Lower leg skin (tissue), 4 donors: ENCODE results near the gene APC. TPM values are rescaled to one million over a fixed set of nuclear protein-coding genes. Genes with fewer than 3 reads are reported as not detected.

ENCODE experiments used
- DNase-seq, 2 donors: peaks; one replicate each; pipeline ENCODE4 v3.0.0-alpha.2; 2019; ENCODE audit warnings: low spot score in 2 of 2
- H3K4me3 ChIP-seq: fragments of 200-600 bp; sonication (generic); 2 replicates; pipeline ENCODE4 v1.5.1; 2017; ENCODE audit warnings: mild to moderate bottlenecking, low read depth; ENCODE audit not compliant: poor library complexity, severe bottlenecking
- POLR2A ChIP-seq, 2 donors: fragments of 450-650 bp; IDR thresholded peaks; one replicate each; pipeline ENCODE4 v1.6.1; 2016 to 2017; ENCODE audit warnings: antibody characterized with exemption in 2 of 2, mild to moderate bottlenecking in 1 of 2, moderate library complexity in 1 of 2
- WGBS, 2 donors: methylation state at CpG; one replicate each; pipeline ENCODE4 v1.1.5; 2018; 5-methylcytosine and 5-hydroxymethylcytosine counted together
- intact Hi-C: fragments of 100-400 bp; cut with DNase I; formaldehyde crosslinking; loops from one replicate; pipeline ENCODE4 v1.15.0; 2023; ENCODE audit warnings: low total_unique reads
- total RNA-seq, 4 donors: library from RNA; depleted of rRNA; stranded (reverse); fragments of >200 nt; gene quantifications; one replicate each; pipeline ENCODE4 v1.1.0, GENCODE V29; 2016
- TF ChIP-seq, protein P1 (sequence below), 3 donors: fragments of 450-650 bp; IDR thresholded peaks; one replicate each; pipeline ENCODE4 v1.5.1; 2016; ENCODE audit warnings: antibody characterized with exemption in 3 of 3, mild to moderate bottlenecking in 3 of 3, moderate library complexity in 2 of 3

Gene APC
- total RNA-seq, 4 donors from 2014 or later, result 52.6 to 82.8 (median 61.9) TPM

DNA sequence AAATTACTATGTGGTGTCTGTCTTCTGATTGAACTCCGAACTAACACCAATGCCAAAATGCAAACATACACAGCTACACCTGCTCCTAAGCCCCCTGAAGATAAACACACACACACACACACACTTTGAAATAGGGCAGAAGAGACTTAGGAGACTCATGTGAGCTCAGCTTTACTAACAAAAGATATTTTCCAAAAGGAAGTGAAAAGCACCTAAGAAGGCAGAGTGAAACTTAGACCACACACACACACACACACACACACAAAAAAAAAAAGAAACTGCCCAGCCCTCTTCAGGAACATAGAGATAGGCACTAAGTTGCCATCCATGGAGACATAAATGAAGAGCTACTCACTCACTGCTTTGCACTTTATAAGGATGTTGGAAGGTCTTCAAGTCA lies 45.2 kb upstream of the APC start:
- WGBS, 2 donors, result 89 to 96% methylated on average over 1 of the region's 1 CpG
- DNase-seq, result no peak
- no peak overlapping the region for H3K4me3 ChIP-seq
- TF ChIP-seq, protein P1, sequence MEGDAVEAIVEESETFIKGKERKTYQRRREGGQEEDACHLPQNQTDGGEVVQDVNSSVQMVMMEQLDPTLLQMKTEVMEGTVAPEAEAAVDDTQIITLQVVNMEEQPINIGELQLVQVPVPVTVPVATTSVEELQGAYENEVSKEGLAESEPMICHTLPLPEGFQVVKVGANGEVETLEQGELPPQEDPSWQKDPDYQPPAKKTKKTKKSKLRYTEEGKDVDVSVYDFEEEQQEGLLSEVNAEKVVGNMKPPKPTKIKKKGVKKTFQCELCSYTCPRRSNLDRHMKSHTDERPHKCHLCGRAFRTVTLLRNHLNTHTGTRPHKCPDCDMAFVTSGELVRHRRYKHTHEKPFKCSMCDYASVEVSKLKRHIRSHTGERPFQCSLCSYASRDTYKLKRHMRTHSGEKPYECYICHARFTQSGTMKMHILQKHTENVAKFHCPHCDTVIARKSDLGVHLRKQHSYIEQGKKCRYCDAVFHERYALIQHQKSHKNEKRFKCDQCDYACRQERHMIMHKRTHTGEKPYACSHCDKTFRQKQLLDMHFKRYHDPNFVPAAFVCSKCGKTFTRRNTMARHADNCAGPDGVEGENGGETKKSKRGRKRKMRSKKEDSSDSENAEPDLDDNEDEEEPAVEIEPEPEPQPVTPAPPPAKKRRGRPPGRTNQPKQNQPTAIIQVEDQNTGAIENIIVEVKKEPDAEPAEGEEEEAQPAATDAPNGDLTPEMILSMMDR (IDR thresholded peaks at IDR 0.05), result no peak
- no peak for TF ChIP-seq POLR2A (IDR thresholded peaks at IDR 0.05)
- intact Hi-C loops, result no loop called here

DNA sequence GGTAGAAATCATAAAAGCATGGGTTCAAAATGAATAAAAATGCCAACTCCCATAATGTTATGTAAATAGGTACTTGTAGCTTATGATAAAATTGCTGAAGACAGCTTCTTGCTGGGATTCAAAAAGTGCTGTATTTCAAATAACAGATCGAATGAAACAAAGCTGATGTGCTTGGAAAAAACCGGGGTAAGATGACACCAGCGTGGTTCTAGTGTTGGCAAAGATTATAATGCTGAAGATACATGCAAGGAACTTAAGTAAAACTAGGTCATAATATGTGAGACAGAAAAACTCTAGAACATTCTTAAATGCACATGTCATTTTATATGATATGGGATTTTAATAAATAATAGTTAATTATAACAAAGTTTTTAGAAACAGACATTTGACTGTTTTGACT lies 44.4 kb upstream of the APC start:
- DNase-seq, result no peak
- intact Hi-C loops, result no loop called here
- WGBS, 2 donors, result 77 to 79% methylated on average over 3 of the region's 3 CpGs
- no peak for TF ChIP-seq POLR2A (IDR thresholded peaks at IDR 0.05)
- TF ChIP-seq, protein P1 (IDR thresholded peaks at IDR 0.05), result no peak
- H3K4me3 ChIP-seq, result no peak overlapping the region

- no peak for TF ChIP-seq POLR2A (IDR thresholded peaks at IDR 0.05)
- TF ChIP-seq, protein P1 (IDR thresholded peaks at IDR 0.05), result no peak
- H3K4me3 ChIP-seq, result no peak overlapping the region
- 56 to 66% methylated on average over 3 of the region's 3 CpGs for WGBS, 2 donors
- no peak for DNase-seq
- intact Hi-C loops, result no loop called here
Measured at GRCh38 chr5:112694853-112695709, 42.6 kb upstream of the APC start.

DNA sequence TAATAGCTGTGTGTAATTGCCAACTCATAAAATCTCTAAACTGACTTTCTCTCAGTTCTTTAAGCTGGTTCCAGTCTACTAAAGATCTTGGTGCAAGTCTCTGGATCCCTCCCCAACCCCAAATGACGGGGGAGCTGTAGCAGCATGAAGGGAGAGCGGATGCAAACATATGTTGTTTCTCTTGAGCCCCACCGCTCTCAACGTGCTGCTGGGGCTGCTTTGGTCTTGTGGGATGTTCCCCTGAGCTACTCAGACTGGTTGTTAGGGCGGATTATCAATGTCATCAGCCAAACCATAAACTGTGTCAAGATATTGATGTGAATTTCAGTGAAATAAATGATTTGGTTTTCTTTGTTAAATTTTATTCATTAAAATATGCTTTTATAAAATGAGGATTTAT lies 40.9 kb upstream of the APC start:
- H3K4me3 ChIP-seq, result no peak overlapping the region
- WGBS, 2 donors, result 54 to 62% methylated on average over 5 of the region's 5 CpGs
- intact Hi-C loops, result no loop called here
- DNase-seq, result no peak
- no peak for TF ChIP-seq POLR2A (IDR thresholded peaks at IDR 0.05)
- TF ChIP-seq, protein P1 (IDR thresholded peaks at IDR 0.05), result no peak

DNA sequence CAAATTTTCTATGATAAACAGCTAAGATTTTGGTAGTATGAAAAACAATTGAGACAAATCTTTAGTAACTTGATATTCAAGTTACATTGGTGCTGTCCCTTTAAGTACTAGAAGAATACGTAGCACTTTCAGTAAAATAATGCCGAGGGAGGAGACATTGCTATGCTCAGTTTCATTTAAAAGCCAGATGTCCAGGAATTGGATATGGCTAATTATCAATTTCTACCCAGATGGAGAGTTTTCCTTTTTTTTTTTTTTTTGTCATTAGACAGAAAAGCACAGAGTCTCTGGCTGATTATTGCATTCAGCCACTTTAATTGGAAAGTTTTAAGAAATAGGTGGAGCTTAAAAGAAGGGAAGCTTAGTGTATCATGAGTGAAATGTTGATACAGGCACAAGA lies 40.4 kb upstream of the APC start:
- intact Hi-C loops, result no loop called here
- no peak for TF ChIP-seq POLR2A (IDR thresholded peaks at IDR 0.05)
- TF ChIP-seq, protein P1 (IDR thresholded peaks at IDR 0.05), result no peak
- WGBS, 2 donors, result 27 to 45% methylated on average over 2 of the region's 2 CpGs
- no peak overlapping the region for H3K4me3 ChIP-seq
- no peak for DNase-seq
